Activated CD8-positive, alpha-beta memory T cell treated with anti-CD3 and anti-CD28 coated beads, Interleukin-2, amount 50 U/mL, for 4 hours (primary cell): ENCODE data around the gene FRMD5.

Source experiments
- DNase-seq: peaks from one replicate; pipeline ENCODE4 v3.0.0-alpha.2; 2020

The FRMD5 gene

GRCh38 chr15:44159492-44159891 lies 35.6 kb downstream of the FRMD5 start:
- no peak for DNase-seq

GRCh38 chr15:44158111-44158510 lies 37.0 kb downstream of the FRMD5 start:
- no peak for DNase-seq

- DNase-seq, result no peak
Observed at GRCh38 chr15:44157679-44158078, 37.4 kb downstream of the FRMD5 start.

GRCh38 chr15:44153352-44153751 lies 41.7 kb downstream of the FRMD5 start:
- no peak for DNase-seq

- no peak for DNase-seq
Observed at GRCh38 chr15:44149224-44149623, 45.8 kb downstream of the FRMD5 start.

GRCh38 chr15:44148580-44148979 lies 46.5 kb downstream of the FRMD5 start:
- no peak for DNase-seq

GRCh38 chr15:44147636-44148035 lies 47.4 kb downstream of the FRMD5 start:
- no peak for DNase-seq

- no peak for DNase-seq
Observed at GRCh38 chr15:44145495-44145894, 49.6 kb downstream of the FRMD5 start.

- no peak for DNase-seq
Observed at GRCh38 chr15:44144992-44145391, 50.1 kb downstream of the FRMD5 start.

- no peak for DNase-seq
Observed at GRCh38 chr15:44144184-44144583, 50.9 kb downstream of the FRMD5 start.

GRCh38 chr15:44137750-44138149 lies 57.3 kb downstream of the FRMD5 start:
- no peak for DNase-seq

GRCh38 chr15:44136991-44137477 lies 58.0 kb downstream of the FRMD5 start:
- no peak for DNase-seq

- DNase-seq, result no peak
Observed at GRCh38 chr15:44132057-44132456, 63.0 kb downstream of the FRMD5 start.

GRCh38 chr15:44130778-44131177 lies 64.3 kb downstream of the FRMD5 start:
- no peak for DNase-seq

GRCh38 chr15:44129911-44130310 lies 65.2 kb downstream of the FRMD5 start:
- no peak for DNase-seq

- DNase-seq, result no peak
Observed at GRCh38 chr15:44128443-44128842, 66.6 kb downstream of the FRMD5 start.

- DNase-seq, result no peak
Observed at GRCh38 chr15:44125879-44126278, 69.2 kb downstream of the FRMD5 start.

GRCh38 chr15:44102675-44103254 lies 92.3 kb downstream of the FRMD5 start:
- no peak for DNase-seq

GRCh38 chr15:44101944-44102343 lies 93.1 kb downstream of the FRMD5 start:
- no peak for DNase-seq

GRCh38 chr15:44101286-44101685 lies 93.8 kb downstream of the FRMD5 start:
- DNase-seq, result no peak

- no peak for DNase-seq
Observed at GRCh38 chr15:44099671-44100070, 95.4 kb downstream of the FRMD5 start.

- DNase-seq, result no peak
Observed at GRCh38 chr15:44097552-44097951, 97.5 kb downstream of the FRMD5 start.

- DNase-seq, result no peak
Observed at GRCh38 chr15:44096596-44096995, 98.5 kb downstream of the FRMD5 start.

GRCh38 chr15:44094781-44095180 lies 100.3 kb downstream of the FRMD5 start:
- no peak for DNase-seq

GRCh38 chr15:44093836-44094235 lies 101.2 kb downstream of the FRMD5 start:
- no peak for DNase-seq
